Aorta (tissue), 5 donors: ENCODE data around the gene SGO2. TPM values are rescaled to one million over a fixed set of nuclear protein-coding genes. Genes with fewer than 3 reads are reported as not detected.

ENCODE experiments used
- ATAC-seq: fragments of 200-7000 bp; cut with Tn5 transposase; one replicate; pipeline ENCODE4 v1.9.1; 2022; ENCODE audit warnings: moderate library complexity; ENCODE audit not compliant: low FRiP score
- DNase-seq, 2 donors: peaks; one replicate each; pipeline ENCODE4 v3.0.0-alpha.2; 2020
- H3K27ac ChIP-seq, 2 donors: one replicate each; pipeline ENCODE4 v1.5.1; 2013; ENCODE audit warnings: low read length in 2 of 2, mild to moderate bottlenecking in 2 of 2, moderate library complexity in 2 of 2, control low read depth in 1 of 2, inconsistent platforms in 1 of 2, low read depth in 1 of 2
- H3K27me3 ChIP-seq, 2 donors: one replicate each; pipeline ENCODE4 v1.6.1; 2013; ENCODE audit warnings: control low read depth in 1 of 2, low read length in 1 of 2, mild to moderate bottlenecking in 1 of 2, moderate library complexity in 1 of 2; ENCODE audit not compliant: insufficient read depth in 2 of 2, control insufficient read depth in 1 of 2
- H3K36me3 ChIP-seq, 2 donors: one replicate each; pipeline ENCODE4 v1.6.1; 2013; ENCODE audit warnings: control low read depth in 1 of 2, low read length in 1 of 2, mild to moderate bottlenecking in 1 of 2; ENCODE audit not compliant: insufficient read depth in 2 of 2, control insufficient read depth in 1 of 2
- H3K4me1 ChIP-seq, 2 donors: one replicate each; pipeline ENCODE4 v1.6.1; 2013; ENCODE audit warnings: low read length in 2 of 2, control low read depth in 1 of 2, mild to moderate bottlenecking in 1 of 2, moderate library complexity in 1 of 2; ENCODE audit not compliant: insufficient read depth in 2 of 2, control insufficient read depth in 1 of 2
- H3K4me3 ChIP-seq, 2 donors: one replicate each; pipeline ENCODE4 v1.5.1; 2013; ENCODE audit warnings: low read length in 2 of 2, control low read depth in 1 of 2, mild to moderate bottlenecking in 1 of 2
- H3K9me3 ChIP-seq: one replicate; pipeline ENCODE4 v1.6.1; 2013; ENCODE audit warnings: mild to moderate bottlenecking, low read length; ENCODE audit not compliant: control insufficient read depth
- WGBS, 2 donors: extraction: QIAGEN DNeasy Blood & Tissue Kit; methylation state at CpG; one replicate each; pipeline ENCODE4 v1.1.7; 2013; 5-methylcytosine and 5-hydroxymethylcytosine counted together
- intact Hi-C, 2 donors: fragments of 100-400 bp; cut with DNase I; formaldehyde crosslinking; loops; one replicate each; pipeline versions ENCODE4 v1.14.2 to v1.15.0; 2022
- polyA plus RNA-seq, 2 donors: library from polyadenylated mRNA; stranded (reverse); fragments of 200-250 nt; gene quantifications; one replicate each; pipeline ENCODE4 v1.2.3, GENCODE V29; 2013
- total RNA-seq, 2 donors: library from RNA; stranded (reverse); fragmentation: NEBNext Ultra II Directional; extraction: Animal tissue kit (Norgen Biotek cat#: 25700); gene quantifications; one replicate each; pipeline ENCODE4 v1.2.1, GENCODE V29; 2021
- donor health status: healthy with polysubstance abuse.
- donor health status: Bipolar disorder and iron deficiency.
- donor health status: DM: no; HTN: no; CAD: no.
- donor health status: DM: no; HTN: no; CAD: no.
- donor health status: DM: yes; HTN: yes; CAD: no.

The SGO2 gene
- total and polyA plus RNA-seq, 4 donors = 1.00 to 3.2 (median 1.5) TPM

DNA sequence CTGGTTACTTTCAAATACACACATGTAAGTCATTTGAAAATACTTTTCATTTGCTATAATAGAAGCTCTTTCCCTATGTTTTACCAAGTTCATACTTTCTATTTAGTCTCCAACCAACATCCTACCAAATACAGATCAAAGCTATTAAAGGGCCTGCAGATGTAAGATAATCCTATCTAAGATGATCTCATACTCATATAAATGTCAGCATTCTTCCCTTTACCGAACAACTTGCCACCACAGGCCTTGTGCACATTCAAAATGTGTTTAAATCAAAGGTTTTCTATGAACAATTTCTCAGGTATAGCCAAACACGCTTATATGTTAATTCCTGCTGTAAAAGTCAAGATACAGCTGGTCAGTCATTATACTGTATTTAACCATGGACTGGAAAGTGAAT, 39.5 kb upstream of the SGO2 start:
- intact Hi-C loops = no loop called here
- H3K4me3 ChIP-seq = no peak overlapping the region
- peaks cover 3 to 8% of the 10 kb centered on the region in 2 donors for H3K36me3 ChIP-seq
- no peaks in the 10 kb centered on the region for H3K9me3 ChIP-seq
- DNase-seq (no peak), ATAC-seq (no peak)
- no peak overlapping the region for H3K27ac ChIP-seq
- no peaks in the 10 kb centered on the region for H3K27me3 ChIP-seq
- H3K4me1 ChIP-seq = no peaks in the 10 kb centered on the region
- 70 to 72% methylated on average over 2 of the region's 2 CpGs for WGBS, 2 donors

DNA sequence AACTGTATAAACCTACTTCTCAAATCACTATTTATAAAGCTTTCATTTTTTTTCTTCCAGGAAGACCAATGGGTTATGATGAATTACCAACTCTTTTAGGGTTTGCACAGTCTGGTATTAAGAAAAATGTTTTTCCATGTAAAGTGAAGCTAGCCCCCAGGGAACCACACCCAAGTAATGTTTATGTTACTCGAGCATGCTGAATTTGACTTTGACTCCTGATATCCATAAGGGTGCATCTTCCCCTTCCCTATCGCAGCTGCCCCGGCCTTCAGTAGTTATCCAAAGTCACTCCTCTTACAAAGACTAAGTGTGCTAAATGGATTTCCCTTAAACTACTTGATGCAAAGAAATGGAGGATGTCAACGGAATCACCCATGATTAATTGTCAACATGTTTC, 37.8 kb upstream of the SGO2 start:
- intact Hi-C loops = no loop called here
- DNase-seq = no peak
- no peaks in the 10 kb centered on the region for H3K4me1 ChIP-seq
- ATAC-seq = no peak
- H3K9me3 ChIP-seq = no peaks in the 10 kb centered on the region
- H3K36me3 ChIP-seq = peaks cover 3 to 10% of the 10 kb centered on the region in 2 donors
- no peaks in the 10 kb centered on the region for H3K27me3 ChIP-seq
- no peak overlapping the region for H3K4me3 ChIP-seq
- no peak overlapping the region for H3K27ac ChIP-seq
- 65 to 77% methylated on average over 4 of the region's 4 CpGs for WGBS, 2 donors

DNA sequence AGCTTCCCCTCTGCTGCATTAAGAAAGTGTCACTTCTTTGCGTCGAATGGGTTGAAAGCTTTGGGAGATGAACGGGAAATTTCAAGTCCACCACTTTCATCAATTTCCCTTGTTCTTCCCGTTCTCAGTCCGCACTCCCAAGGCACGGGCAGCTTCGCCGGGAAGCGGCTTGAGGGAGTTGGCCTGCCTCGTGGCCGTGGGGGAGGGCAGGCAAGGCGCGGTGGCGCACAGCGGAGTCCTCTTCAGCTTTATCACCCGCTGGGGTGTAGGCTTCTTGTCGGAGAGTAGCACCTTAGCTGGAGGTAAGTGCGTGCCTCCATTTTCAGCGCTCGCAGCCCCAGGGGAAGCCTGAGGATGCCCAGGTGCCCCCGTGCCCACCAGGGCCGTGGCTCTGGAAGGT, 36.0 kb upstream of the SGO2 start:
- no peak for DNase-seq
- 95 to 96% methylated on average over 22 of the region's 22 CpGs for WGBS, 2 donors

DNA sequence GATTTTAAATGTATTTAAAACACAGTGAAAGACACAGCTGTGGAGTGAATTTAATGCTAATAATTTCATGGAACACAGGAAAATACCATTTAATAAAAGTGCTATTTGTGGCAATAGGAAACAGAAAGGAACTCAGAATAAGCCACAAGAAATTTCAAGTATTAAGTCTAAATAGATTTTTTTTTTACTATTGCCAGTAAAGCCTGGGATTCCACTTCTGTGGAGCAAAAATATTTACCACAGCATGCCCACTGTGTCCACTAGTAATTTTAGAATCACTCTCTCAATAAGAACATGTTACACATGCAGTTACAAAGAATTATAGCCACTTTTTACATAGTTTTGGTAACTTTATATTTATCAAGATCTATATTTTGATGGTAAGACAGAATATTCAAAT, 33.4 kb upstream of the SGO2 start:
- Histone ChIP-seq H3K36me3 (peaks cover 3 to 13% of the 10 kb centered on the region in 2 donors), H3K4me1 (no peaks in the 10 kb centered on the region), H3K4me3 (no peak overlapping the region), H3K27me3 (no peaks in the 10 kb centered on the region), H3K27ac (no peak overlapping the region), H3K9me3 (no peaks in the 10 kb centered on the region)
- intact Hi-C loops = no loop called here
- DNase-seq (no peak), ATAC-seq (no peak)

More for the DNA sequence above, 36.0 kb upstream of the SGO2 start:
- Histone ChIP-seq H3K36me3 (peaks cover 3 to 13% of the 10 kb centered on the region in 2 donors), H3K9me3 (no peaks in the 10 kb centered on the region), H3K27ac (no peak overlapping the region), H3K4me3 (no peak overlapping the region), H3K4me1 (no peaks in the 10 kb centered on the region), H3K27me3 (no peaks in the 10 kb centered on the region)
- intact Hi-C loops = no loop called here
- ATAC-seq = no peak

DNA sequence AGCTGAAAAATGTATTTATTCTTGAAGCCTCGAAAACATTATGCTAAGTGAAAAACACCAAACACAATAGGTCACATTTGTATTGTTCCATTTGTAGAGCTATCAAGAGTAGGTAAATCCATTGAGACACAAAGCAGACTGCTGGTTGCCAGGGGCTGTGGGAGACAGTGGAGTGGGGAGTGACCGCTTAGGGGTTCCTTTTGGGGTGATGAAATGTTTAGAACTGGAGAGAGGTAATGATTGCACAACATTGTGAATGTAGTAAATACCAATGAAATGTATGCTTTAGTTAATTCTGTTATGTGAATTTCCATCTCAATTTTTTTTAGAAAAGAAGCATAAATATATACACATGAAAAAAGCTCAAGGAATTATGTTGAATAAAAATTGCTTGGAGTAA, 32.0 kb upstream of the SGO2 start:
- 95 to 97% methylated on average over 2 of the region's 2 CpGs for WGBS, 2 donors
- no peaks in the 10 kb centered on the region for H3K9me3 ChIP-seq
- H3K4me1 ChIP-seq = no peaks in the 10 kb centered on the region
- ATAC-seq = no peak
- intact Hi-C loops = no loop called here
- no peak for DNase-seq
- no peaks in the 10 kb centered on the region for H3K27me3 ChIP-seq
- no peak overlapping the region for H3K4me3 ChIP-seq
- H3K36me3 ChIP-seq = peaks cover 3 to 16% of the 10 kb centered on the region in 2 donors
- H3K27ac ChIP-seq = no peak overlapping the region

DNA sequence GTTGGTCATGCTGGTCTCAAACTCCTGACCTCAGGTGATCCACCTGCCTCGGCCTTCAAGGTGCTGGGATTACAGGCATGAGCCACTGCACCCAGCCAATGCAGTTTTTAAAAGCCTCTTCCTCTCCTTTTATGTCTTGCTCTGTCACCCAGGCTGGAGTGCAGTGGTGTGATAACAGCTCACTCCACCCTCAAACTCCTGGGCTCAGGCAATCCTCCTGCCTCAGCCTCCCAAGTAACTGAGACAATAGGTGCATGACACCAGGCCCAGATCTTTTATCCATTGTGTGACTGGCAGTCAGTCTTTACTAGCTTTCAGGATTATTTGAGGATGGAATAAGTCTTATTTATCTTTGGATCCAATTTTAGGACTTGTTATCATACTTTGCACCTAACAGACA, 29.3 kb upstream of the SGO2 start:
- no peak overlapping the region for H3K27ac ChIP-seq
- intact Hi-C loops = no loop called here
- ATAC-seq = no peak
- H3K36me3 ChIP-seq = peaks cover 0 to 8% of the 10 kb centered on the region in 2 donors
- H3K9me3 ChIP-seq = no peaks in the 10 kb centered on the region
- no peaks in the 10 kb centered on the region for H3K4me1 ChIP-seq
- no peak overlapping the region for H3K4me3 ChIP-seq
- WGBS, 2 donors = 100% methylated on average over 1 of the region's 1 CpG
- no peaks in the 10 kb centered on the region for H3K27me3 ChIP-seq
- DNase-seq = no peak

DNA sequence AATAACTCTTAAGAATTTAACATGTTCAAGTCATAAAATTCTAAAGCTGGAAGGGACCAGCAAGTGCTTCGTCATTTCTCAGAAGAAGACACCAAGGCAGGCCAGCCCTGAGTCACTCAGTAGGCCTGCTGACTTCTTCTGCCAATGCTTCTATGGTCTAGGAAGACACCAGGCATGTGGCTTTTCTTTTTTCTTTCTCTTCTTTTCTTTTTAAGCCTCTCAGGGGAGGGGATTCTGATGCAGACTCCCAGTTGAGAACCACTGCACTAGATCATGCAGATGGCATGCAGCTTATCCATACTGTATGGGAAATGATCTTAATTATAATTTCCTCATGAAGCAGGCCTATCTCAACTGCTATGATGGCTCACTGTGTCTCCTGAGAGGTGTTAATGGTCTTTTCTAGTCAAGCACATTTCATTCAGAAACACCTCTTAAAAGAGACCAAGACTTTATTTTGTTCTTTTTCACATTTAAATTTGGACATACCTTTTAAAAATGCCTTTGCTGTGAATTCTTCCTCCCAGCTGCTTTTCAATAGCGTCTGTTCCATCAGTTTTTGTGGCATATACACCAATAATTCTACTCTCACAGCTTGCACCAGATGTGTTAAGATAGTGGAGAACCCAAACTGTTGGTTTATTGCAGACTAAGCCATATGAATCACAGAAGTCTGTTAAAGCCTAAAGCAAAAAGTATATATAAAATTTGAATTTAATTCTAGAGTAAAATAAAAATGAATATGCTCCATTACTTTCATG, 27.4 kb upstream of the SGO2 start:
- Histone ChIP-seq H3K27me3 (no peaks in the 10 kb centered on the region), H3K27ac (no peak overlapping the region), H3K36me3 (peaks cover 0 to 4% of the 10 kb centered on the region in 2 donors), H3K9me3 (no peaks in the 10 kb centered on the region), H3K4me3 (no peak overlapping the region), H3K4me1 (no peaks in the 10 kb centered on the region)
- intact Hi-C loops = no loop called here
- ATAC-seq (no peak), DNase-seq (no peak)
- WGBS, 2 donors = 89 to 90% methylated on average over 2 of the region's 2 CpGs

DNA sequence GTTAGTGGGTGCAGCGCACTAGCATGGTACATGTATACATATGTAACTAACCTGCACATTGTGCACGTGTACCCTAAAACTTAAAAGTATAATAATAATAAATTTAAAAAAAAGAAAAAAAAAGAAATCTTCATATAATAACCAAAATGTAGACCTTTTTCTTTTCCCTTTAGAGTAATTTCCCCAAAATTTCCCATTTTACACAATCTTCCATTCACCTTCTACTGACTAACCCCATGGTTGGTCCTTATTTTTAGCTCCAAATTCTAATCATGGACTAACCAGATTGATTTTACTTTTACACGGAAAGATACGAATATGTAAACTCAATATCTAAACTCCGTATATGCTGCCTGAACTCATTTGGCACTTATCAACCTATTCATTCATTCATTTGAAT, 23.8 kb upstream of the SGO2 start:
- no peak for ATAC-seq
- Histone ChIP-seq H3K4me1 (no peaks in the 10 kb centered on the region), H3K9me3 (no peaks in the 10 kb centered on the region), H3K27me3 (no peaks in the 10 kb centered on the region), H3K4me3 (no peak overlapping the region), H3K36me3 (peaks cover 0 to 8% of the 10 kb centered on the region in 2 donors), H3K27ac (no peak overlapping the region)
- 96 to 97% methylated on average over 5 of the region's 5 CpGs for WGBS, 2 donors
- no peak for DNase-seq
- intact Hi-C loops = no loop called here

DNA sequence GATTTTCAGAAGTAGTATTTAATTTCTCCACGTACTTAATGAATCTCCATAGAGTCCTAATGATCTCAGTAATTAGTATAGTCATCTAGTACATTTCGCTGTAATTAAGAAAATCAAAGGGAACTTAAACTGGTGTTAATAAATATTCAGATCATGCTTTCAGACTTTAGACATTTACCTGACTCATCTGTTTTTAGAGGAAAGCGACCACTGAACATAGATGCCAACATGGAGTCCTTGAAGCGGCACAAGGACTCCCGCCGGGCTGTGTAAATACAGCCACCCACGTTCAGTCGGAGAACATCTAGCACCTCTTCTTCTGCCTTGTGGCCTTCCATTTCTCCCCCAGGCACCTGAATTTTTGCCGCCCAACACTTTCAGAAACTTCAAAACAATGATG, 19.3 kb upstream of the SGO2 start:
- WGBS, 2 donors = 83 to 86% methylated on average over 9 of the region's 9 CpGs
- DNase-seq (no peak), ATAC-seq (no peak)
- no peak overlapping the region for H3K27ac ChIP-seq
- no peaks in the 10 kb centered on the region for H3K9me3 ChIP-seq
- H3K4me3 ChIP-seq = no peak overlapping the region
- intact Hi-C loops = no loop called here
- peaks cover 0 to 4% of the 10 kb centered on the region in 2 donors for H3K36me3 ChIP-seq
- no peaks in the 10 kb centered on the region for H3K4me1 ChIP-seq
- H3K27me3 ChIP-seq = no peaks in the 10 kb centered on the region
